Measurements from ENCODE around the gene ERCC6. TPM values are rescaled to one million over a fixed set of nuclear protein-coding genes. Genes with fewer than 3 reads are reported as not detected.

Gene ERCC6
- total and polyA plus RNA-seq, 2 experiments from 2014 or later: 6.9 to 16.5 TPM

DNA sequence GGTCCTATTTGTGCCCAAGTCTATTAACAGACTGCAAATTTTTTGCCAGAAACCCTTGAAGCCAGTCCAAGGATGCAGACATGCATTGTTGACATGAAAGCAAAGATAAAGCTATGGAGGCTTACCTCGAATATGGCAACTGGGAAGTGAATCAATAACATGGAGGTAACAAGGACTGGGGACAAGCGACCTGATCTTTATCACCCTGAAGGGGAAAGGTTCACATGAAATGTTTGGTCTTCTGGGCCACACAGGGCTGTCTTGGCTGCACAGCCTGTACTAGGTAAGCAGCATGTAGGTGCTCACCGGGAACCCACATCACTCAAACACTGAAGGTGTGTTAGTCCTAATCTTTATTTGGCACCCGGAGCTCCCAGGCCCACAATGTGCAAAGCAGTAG is 17.9 kb downstream of the ERCC6 start:
- Histone ChIP-seq H3K79me2 (peaks cover 4% of the 10 kb centered on the region), H3K9me3 (ENCODE audit: low read depth) (no peaks in the 10 kb centered on the region), H3K4me3 (no peak overlapping the region), H2AFZ (no peak overlapping the region), H3K27me3 (no peaks in the 10 kb centered on the region), H3K4me2 (no peak overlapping the region), H3K36me3 (replicated peaks; ENCODE audit: insufficient read depth, low read depth) (no peaks in the 10 kb centered on the region), H3K4me1 (ENCODE audit: insufficient read depth) (no peaks in the 10 kb centered on the region), H3K27ac (no peak overlapping the region), H3K9me2 (replicated peaks; ENCODE audit: insufficient read depth) (no peaks in the 10 kb centered on the region), H4K20me1 (ENCODE audit: insufficient read depth, poor library complexity, severe bottlenecking) (peaks cover 14% of the 10 kb centered on the region)
- 79% methylated on average over 4 of the region's 4 CpGs for WGBS (ENCODE audit: low lambda C conversion rate, missing lambda C conversion rate)
- TF ChIP-seq EZH2phosphoT487 (IDR thresholded peaks at IDR 0.05; ENCODE audit: low read depth, severe bottlenecking, unreplicated experiment) (no peak), EZH2 (IDR thresholded peaks at IDR 0.05; ENCODE audit: borderline replicate concordance) (no peak)
- TF ChIP-seq, protein P1, sequence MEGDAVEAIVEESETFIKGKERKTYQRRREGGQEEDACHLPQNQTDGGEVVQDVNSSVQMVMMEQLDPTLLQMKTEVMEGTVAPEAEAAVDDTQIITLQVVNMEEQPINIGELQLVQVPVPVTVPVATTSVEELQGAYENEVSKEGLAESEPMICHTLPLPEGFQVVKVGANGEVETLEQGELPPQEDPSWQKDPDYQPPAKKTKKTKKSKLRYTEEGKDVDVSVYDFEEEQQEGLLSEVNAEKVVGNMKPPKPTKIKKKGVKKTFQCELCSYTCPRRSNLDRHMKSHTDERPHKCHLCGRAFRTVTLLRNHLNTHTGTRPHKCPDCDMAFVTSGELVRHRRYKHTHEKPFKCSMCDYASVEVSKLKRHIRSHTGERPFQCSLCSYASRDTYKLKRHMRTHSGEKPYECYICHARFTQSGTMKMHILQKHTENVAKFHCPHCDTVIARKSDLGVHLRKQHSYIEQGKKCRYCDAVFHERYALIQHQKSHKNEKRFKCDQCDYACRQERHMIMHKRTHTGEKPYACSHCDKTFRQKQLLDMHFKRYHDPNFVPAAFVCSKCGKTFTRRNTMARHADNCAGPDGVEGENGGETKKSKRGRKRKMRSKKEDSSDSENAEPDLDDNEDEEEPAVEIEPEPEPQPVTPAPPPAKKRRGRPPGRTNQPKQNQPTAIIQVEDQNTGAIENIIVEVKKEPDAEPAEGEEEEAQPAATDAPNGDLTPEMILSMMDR (IDR thresholded peaks at IDR 0.05; ENCODE audit: poor library complexity): no peak
- DNase-seq (ENCODE audit: low spot score): no peak

DNA sequence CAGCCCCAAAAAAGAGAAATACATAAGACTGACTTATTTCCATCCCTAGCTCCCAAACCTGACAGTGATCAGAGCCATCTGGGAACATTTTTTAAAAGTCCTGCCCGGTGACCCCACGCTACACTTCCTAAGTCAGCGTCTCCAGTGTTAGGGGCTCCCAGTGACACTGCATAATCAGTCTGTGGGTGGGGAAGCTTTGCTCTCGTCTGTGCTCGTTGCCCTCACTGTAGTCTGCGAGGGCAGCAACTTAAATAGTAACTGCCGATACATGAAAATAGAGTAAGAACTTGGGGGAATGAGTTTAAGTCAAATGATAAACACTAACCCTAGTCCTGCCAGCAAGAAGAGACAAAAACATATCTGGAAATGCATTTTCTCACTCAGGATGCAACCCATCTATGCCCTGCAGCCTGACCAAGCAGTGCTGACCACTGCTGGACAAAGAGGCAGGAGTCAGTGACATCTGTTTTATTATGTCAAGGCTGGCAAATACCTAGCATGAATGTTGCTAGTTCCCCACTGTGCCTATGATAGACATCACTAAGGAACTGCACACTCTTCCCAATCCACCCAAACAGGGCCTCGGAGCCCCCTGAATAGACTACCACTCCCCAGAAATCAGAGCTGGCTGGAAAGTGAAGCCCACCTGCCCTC is 18.7 kb downstream of the ERCC6 start:
- TF ChIP-seq, protein P1 (IDR thresholded peaks at IDR 0.05; ENCODE audit: poor library complexity): no peak
- TF ChIP-seq EZH2 (IDR thresholded peaks at IDR 0.05; ENCODE audit: borderline replicate concordance) (no peak), EZH2phosphoT487 (IDR thresholded peaks at IDR 0.05; ENCODE audit: low read depth, severe bottlenecking, unreplicated experiment) (no peak)
- no peak for DNase-seq (ENCODE audit: low spot score)
- Histone ChIP-seq H3K4me3 (no peak overlapping the region), H3K9me3 (ENCODE audit: low read depth) (no peaks in the 10 kb centered on the region), H3K9me2 (replicated peaks; ENCODE audit: insufficient read depth) (no peaks in the 10 kb centered on the region), H3K4me2 (no peak overlapping the region), H2AFZ (no peak overlapping the region), H3K36me3 (replicated peaks; ENCODE audit: insufficient read depth, low read depth) (no peaks in the 10 kb centered on the region), H3K27ac (no peak overlapping the region), H4K20me1 (ENCODE audit: insufficient read depth, poor library complexity, severe bottlenecking) (peaks cover 14% of the 10 kb centered on the region), H3K79me2 (peaks cover 4% of the 10 kb centered on the region), H3K4me1 (ENCODE audit: insufficient read depth) (no peaks in the 10 kb centered on the region), H3K27me3 (no peaks in the 10 kb centered on the region)
- WGBS (ENCODE audit: low lambda C conversion rate, missing lambda C conversion rate): 82% methylated on average over 8 of the region's 8 CpGs

DNA sequence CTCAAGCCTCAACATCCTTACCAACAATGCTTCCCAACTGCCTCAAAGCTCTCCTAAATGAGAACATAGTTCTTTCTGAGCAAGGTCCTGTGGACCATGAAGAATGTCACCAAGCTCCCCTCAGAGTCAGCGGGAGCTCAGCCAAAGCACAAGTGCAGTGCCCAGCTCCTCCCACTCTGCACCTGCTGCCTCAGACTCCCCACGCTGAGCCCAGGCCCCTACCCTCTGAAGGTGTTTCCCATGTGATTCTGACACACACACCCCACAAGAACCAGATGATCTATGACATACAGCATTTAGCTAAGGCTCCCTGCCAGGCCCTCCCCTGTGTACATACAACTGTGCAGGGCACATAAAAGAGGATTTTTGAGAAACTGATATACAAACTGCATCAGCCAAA is 19.2 kb downstream of the ERCC6 start:
- Histone ChIP-seq H3K4me2 (no peak overlapping the region), H3K9me3 (ENCODE audit: low read depth) (no peaks in the 10 kb centered on the region), H2AFZ (no peak overlapping the region), H3K9me2 (replicated peaks; ENCODE audit: insufficient read depth) (no peaks in the 10 kb centered on the region), H3K27ac (no peak overlapping the region), H4K20me1 (ENCODE audit: insufficient read depth, poor library complexity, severe bottlenecking) (peaks cover 14% of the 10 kb centered on the region), H3K4me1 (ENCODE audit: insufficient read depth) (no peaks in the 10 kb centered on the region), H3K4me3 (no peak overlapping the region), H3K79me2 (peaks cover 6% of the 10 kb centered on the region), H3K27me3 (no peaks in the 10 kb centered on the region), H3K36me3 (replicated peaks; ENCODE audit: insufficient read depth, low read depth) (no peaks in the 10 kb centered on the region)
- WGBS (ENCODE audit: low lambda C conversion rate, missing lambda C conversion rate): 90% methylated on average over 2 of the region's 2 CpGs
- DNase-seq (ENCODE audit: low spot score): no peak
- no peak for TF ChIP-seq EZH2phosphoT487 (IDR thresholded peaks at IDR 0.05; ENCODE audit: low read depth, severe bottlenecking, unreplicated experiment)
- TF ChIP-seq, protein P1 (IDR thresholded peaks at IDR 0.05; ENCODE audit: poor library complexity): no peak
- no peak for TF ChIP-seq EZH2 (IDR thresholded peaks at IDR 0.05; ENCODE audit: borderline replicate concordance)
